ENCODE measurements around the gene SLAIN1. TPM values are rescaled to one million over a fixed set of nuclear protein-coding genes. Genes with fewer than 3 reads are reported as not detected.
A peak's percentile ranks its signal among the peaks of the same experiment; 100 is the strongest.

The SLAIN1 gene
- total RNA-seq, 2 experiments from 2014 or later = 22.7 to 31.5 TPM

- POLR2A ChIA-PET = interaction anchor here (0.7 kb wide), 1 partner anchor 34 kb away, joined by 3 read pairs; no protein-coding TSS in a partner anchor
- Mint-ChIP-seq H3K9me3 (no peaks in the 10 kb centered on the region), H3K4me1 (peaks cover 34% of the 10 kb centered on the region), H3K4me3 (peak overlapping the region; percentile 72), H3K27me3 (peaks cover 19% of the 10 kb centered on the region), H3K27ac (no peak overlapping the region), H3K36me3 (ENCODE audit: low read depth) (no peaks in the 10 kb centered on the region)
- CTCF ChIA-PET = no interaction called here
- DNase-seq = no peak
These were observed 1.2 kb upstream of the SLAIN1 start for GRCh38 chr13:77696006-77696878.

- Mint-ChIP-seq H3K4me3 (peak overlapping the region; percentile 72), H3K36me3 (ENCODE audit: low read depth) (no peaks in the 10 kb centered on the region), H3K27me3 (peaks cover 19% of the 10 kb centered on the region), H3K27ac (peak overlapping the region; percentile 78), H3K4me1 (peaks cover 34% of the 10 kb centered on the region), H3K9me3 (no peaks in the 10 kb centered on the region)
- CTCF ChIA-PET = no interaction called here
- POLR2A ChIA-PET = no interaction called here
- no peak for DNase-seq
These were observed 639 bp upstream of the SLAIN1 start for GRCh38 chr13:77696879-77697216.

- peak overlapping the region; percentile 99 for H3K4me3 Mint-ChIP-seq
- CTCF ChIA-PET = interaction anchor here (1.0 kb wide), 1 partner anchor 11 kb away, joined by 3 read pairs; no protein-coding TSS in a partner anchor
- peaks cover 40% of the 10 kb centered on the region for H3K4me1 Mint-ChIP-seq
- no peaks in the 10 kb centered on the region for H3K9me3 Mint-ChIP-seq
- DNase-seq = peak; percentile 53
- H3K27me3 Mint-ChIP-seq = peaks cover 16% of the 10 kb centered on the region
- peaks cover 3% of the 10 kb centered on the region for H3K36me3 Mint-ChIP-seq (ENCODE audit: low read depth)
- H3K27ac Mint-ChIP-seq = peak overlapping the region; percentile 97
- POLR2A ChIA-PET = interaction anchor here (1.1 kb wide), 1 partner anchor 39 kb away, joined by 3 read pairs; no protein-coding TSS in a partner anchor
These were observed 943 bp downstream of the SLAIN1 start for GRCh38 chr13:77698201-77699058.

GRCh38 chr13:77699059-77699680 lies 1.7 kb downstream of the SLAIN1 start:
- Mint-ChIP-seq H3K36me3 (ENCODE audit: low read depth) (peaks cover 3% of the 10 kb centered on the region), H3K27ac (peak overlapping the region; percentile 97), H3K27me3 (peaks cover 11% of the 10 kb centered on the region), H3K4me1 (peaks cover 40% of the 10 kb centered on the region), H3K9me3 (no peaks in the 10 kb centered on the region), H3K4me3 (peak overlapping the region; percentile 99)
- no peak for DNase-seq
- ChIA-PET CTCF (interaction anchor here (0.9 to 1.0 kb wide), 2 partner anchors 12 to 27 kb away, joined by 3 to 4 read pairs; no protein-coding TSS in a partner anchor), POLR2A (interaction anchor here (0.7 to 1.1 kb wide), 2 partner anchors 38 to 362 kb away, joined by 3 read pairs; no protein-coding TSS in a partner anchor)

- Mint-ChIP-seq H3K9me3 (no peaks in the 10 kb centered on the region), H3K4me1 (peaks cover 31% of the 10 kb centered on the region), H3K4me3 (no peak overlapping the region), H3K27ac (no peak overlapping the region), H3K27me3 (peaks cover 2% of the 10 kb centered on the region), H3K36me3 (ENCODE audit: low read depth) (peaks cover 7% of the 10 kb centered on the region)
- no peak for DNase-seq
- CTCF ChIA-PET = no interaction called here
- POLR2A ChIA-PET = no interaction called here
These were observed 3.8 kb downstream of the SLAIN1 start for GRCh38 chr13:77701305-77701704.

- ChIA-PET POLR2A (no interaction called here), CTCF (interaction anchor here (0.5 kb wide), 1 partner anchor 50 kb away, joined by 3 read pairs; no protein-coding TSS in a partner anchor)
- Mint-ChIP-seq H3K36me3 (ENCODE audit: low read depth) (peaks cover 17% of the 10 kb centered on the region), H3K9me3 (peaks cover 6% of the 10 kb centered on the region), H3K27me3 (no peaks in the 10 kb centered on the region), H3K4me3 (no peak overlapping the region), H3K4me1 (peaks cover 23% of the 10 kb centered on the region), H3K27ac (no peak overlapping the region)
- no peak for DNase-seq
These were observed 4.9 kb downstream of the SLAIN1 start for GRCh38 chr13:77702366-77702765.

- Mint-ChIP-seq H3K27me3 (no peaks in the 10 kb centered on the region), H3K4me3 (no peak overlapping the region), H3K27ac (no peak overlapping the region), H3K9me3 (peaks cover 13% of the 10 kb centered on the region), H3K36me3 (ENCODE audit: low read depth) (peaks cover 27% of the 10 kb centered on the region), H3K4me1 (peaks cover 23% of the 10 kb centered on the region)
- no peak for DNase-seq
- POLR2A ChIA-PET = no interaction called here
- CTCF ChIA-PET = no interaction called here
These were observed 5.9 kb downstream of the SLAIN1 start for GRCh38 chr13:77703408-77703807.

GRCh38 chr13:77714119-77714755 lies 16.8 kb downstream of the SLAIN1 start:
- Mint-ChIP-seq H3K27ac (no peak overlapping the region), H3K4me1 (peaks cover 4% of the 10 kb centered on the region), H3K27me3 (no peaks in the 10 kb centered on the region), H3K9me3 (peaks cover 27% of the 10 kb centered on the region), H3K36me3 (ENCODE audit: low read depth) (peaks cover 17% of the 10 kb centered on the region), H3K4me3 (no peak overlapping the region)
- no peak for DNase-seq
- POLR2A ChIA-PET = no interaction called here
- CTCF ChIA-PET = no interaction called here

- Mint-ChIP-seq H3K4me3 (no peak overlapping the region), H3K9me3 (peaks cover 25% of the 10 kb centered on the region), H3K36me3 (ENCODE audit: low read depth) (peaks cover 16% of the 10 kb centered on the region), H3K27ac (no peak overlapping the region), H3K4me1 (peaks cover 4% of the 10 kb centered on the region), H3K27me3 (no peaks in the 10 kb centered on the region)
- CTCF ChIA-PET = no interaction called here
- DNase-seq = no peak
- POLR2A ChIA-PET = no interaction called here
These were observed 17.9 kb downstream of the SLAIN1 start for GRCh38 chr13:77715233-77715891.

GRCh38 chr13:77716692-77717091 lies 19.2 kb downstream of the SLAIN1 start:
- no peak for DNase-seq
- Mint-ChIP-seq H3K4me3 (no peak overlapping the region), H3K9me3 (peaks cover 22% of the 10 kb centered on the region), H3K27ac (no peak overlapping the region), H3K4me1 (peaks cover 13% of the 10 kb centered on the region), H3K27me3 (no peaks in the 10 kb centered on the region), H3K36me3 (ENCODE audit: low read depth) (peaks cover 23% of the 10 kb centered on the region)
- CTCF ChIA-PET = no interaction called here
- POLR2A ChIA-PET = no interaction called here

GRCh38 chr13:77717508-77717907 lies 20.0 kb downstream of the SLAIN1 start:
- H3K4me1 Mint-ChIP-seq = peaks cover 13% of the 10 kb centered on the region
- H3K9me3 Mint-ChIP-seq = peaks cover 15% of the 10 kb centered on the region
- H3K36me3 Mint-ChIP-seq (ENCODE audit: low read depth) = peaks cover 29% of the 10 kb centered on the region
- no peak for DNase-seq
- H3K27ac Mint-ChIP-seq = no peak overlapping the region
- ChIA-PET CTCF (no interaction called here), POLR2A (no interaction called here)
- H3K4me3 Mint-ChIP-seq = no peak overlapping the region
- H3K27me3 Mint-ChIP-seq = no peaks in the 10 kb centered on the region

- Mint-ChIP-seq H3K4me3 (no peak overlapping the region), H3K27me3 (no peaks in the 10 kb centered on the region), H3K4me1 (peaks cover 19% of the 10 kb centered on the region), H3K36me3 (ENCODE audit: low read depth) (peaks cover 42% of the 10 kb centered on the region), H3K27ac (no peak overlapping the region), H3K9me3 (peaks cover 11% of the 10 kb centered on the region)
- ChIA-PET CTCF (no interaction called here), POLR2A (no interaction called here)
- DNase-seq = no peak
These were observed 21.6 kb downstream of the SLAIN1 start for GRCh38 chr13:77719128-77719527.

Data from activated CD4-positive, alpha-beta T cell treated with anti-CD3 and anti-CD28 coated beads, Interleukin-2, amount 10 ng/mL, durations not matched to agents 7 days and 5 days (primary cell).